Bronchial epithelial cell (primary cell): ENCODE measurements around the gene EPRS1. TPM values are rescaled to one million over a fixed set of nuclear protein-coding genes. Genes with fewer than 3 reads are reported as not detected.

Source experiments
- DNase-seq: peaks from one replicate; pipeline ENCODE4 v3.0.0-alpha.2; 2010; ENCODE audit warnings: low read depth
- FAIRE-seq: peaks from 2 replicates; lab custom pipeline; 2011; peaks lifted over from hg19 to GRCh38; lab: Jason Lieb, UNC
- H3K27me3 ChIP-seq: 2 replicates; pipeline ENCODE4 v1.5.1; 2011; ENCODE audit warnings: low read length; ENCODE audit not compliant: control insufficient read depth, insufficient read depth
- H3K36me3 ChIP-seq: 2 replicates; pipeline ENCODE4 v1.5.1; 2011; ENCODE audit warnings: low read length; ENCODE audit not compliant: control insufficient read depth, insufficient read depth
- H3K4me3 ChIP-seq: 2 replicates; pipeline ENCODE4 v1.5.1; 2011; ENCODE audit warnings: mild to moderate bottlenecking, low read depth, low read length, control low read depth
- total RNA-seq: library from RNA; depleted of rRNA; stranded (reverse); fragments of >200 nt; gene quantifications from 2 replicates; pipeline ENCODE4 v1.2.1, GENCODE V29; 2014
- TF ChIP-seq, protein P1 (sequence below): IDR thresholded peaks from 2 replicates; pipeline ENCODE4 v1.5.1; 2011; ENCODE audit warnings: mild to moderate bottlenecking, moderate library complexity, low read length, control low read depth, inconsistent platforms; ENCODE audit not compliant: insufficient read depth, severe bottlenecking

The EPRS1 gene
- total RNA-seq, 1 donor from 2014 or later: 165 TPM

DNA sequence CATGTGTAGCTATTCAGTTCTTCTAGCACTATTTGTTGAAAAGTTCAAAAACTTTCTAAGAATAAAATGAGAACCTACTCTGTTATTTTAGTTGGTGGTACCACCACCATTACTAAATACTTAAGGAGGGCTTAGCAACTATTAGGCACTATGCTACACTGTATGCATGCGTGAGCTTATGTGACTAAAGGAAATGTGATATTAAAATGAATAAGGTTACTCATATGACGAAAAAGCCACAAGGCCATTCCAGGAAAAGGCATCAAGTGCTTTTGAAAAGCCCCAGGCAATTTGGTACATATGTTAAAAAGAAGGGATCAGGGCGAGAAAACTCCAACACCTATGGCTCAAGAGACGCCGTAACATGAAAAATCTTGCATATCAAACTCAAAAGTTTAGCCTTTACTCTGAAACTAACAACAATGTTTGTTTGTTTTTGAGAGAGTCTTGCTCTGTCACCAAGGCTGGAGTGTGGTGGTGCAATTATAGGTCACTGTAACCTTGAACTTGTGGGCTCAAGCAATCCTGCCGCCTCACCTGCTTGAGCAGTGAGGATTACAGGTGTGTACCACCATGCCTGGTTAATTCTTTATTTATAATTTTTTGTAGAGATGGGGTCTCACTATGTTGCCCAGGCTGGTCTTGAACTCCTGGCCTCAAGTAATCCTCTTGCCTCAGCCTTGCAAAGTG is 42.5 kb downstream of the EPRS1 start:
- Histone ChIP-seq H3K36me3 (peaks cover 15% of the 10 kb centered on the region), H3K4me3 (no peak overlapping the region), H3K27me3 (no peaks in the 10 kb centered on the region)
- FAIRE-seq: no peak
- TF ChIP-seq, protein P1, sequence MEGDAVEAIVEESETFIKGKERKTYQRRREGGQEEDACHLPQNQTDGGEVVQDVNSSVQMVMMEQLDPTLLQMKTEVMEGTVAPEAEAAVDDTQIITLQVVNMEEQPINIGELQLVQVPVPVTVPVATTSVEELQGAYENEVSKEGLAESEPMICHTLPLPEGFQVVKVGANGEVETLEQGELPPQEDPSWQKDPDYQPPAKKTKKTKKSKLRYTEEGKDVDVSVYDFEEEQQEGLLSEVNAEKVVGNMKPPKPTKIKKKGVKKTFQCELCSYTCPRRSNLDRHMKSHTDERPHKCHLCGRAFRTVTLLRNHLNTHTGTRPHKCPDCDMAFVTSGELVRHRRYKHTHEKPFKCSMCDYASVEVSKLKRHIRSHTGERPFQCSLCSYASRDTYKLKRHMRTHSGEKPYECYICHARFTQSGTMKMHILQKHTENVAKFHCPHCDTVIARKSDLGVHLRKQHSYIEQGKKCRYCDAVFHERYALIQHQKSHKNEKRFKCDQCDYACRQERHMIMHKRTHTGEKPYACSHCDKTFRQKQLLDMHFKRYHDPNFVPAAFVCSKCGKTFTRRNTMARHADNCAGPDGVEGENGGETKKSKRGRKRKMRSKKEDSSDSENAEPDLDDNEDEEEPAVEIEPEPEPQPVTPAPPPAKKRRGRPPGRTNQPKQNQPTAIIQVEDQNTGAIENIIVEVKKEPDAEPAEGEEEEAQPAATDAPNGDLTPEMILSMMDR: no peak
- DNase-seq: no peak

DNA sequence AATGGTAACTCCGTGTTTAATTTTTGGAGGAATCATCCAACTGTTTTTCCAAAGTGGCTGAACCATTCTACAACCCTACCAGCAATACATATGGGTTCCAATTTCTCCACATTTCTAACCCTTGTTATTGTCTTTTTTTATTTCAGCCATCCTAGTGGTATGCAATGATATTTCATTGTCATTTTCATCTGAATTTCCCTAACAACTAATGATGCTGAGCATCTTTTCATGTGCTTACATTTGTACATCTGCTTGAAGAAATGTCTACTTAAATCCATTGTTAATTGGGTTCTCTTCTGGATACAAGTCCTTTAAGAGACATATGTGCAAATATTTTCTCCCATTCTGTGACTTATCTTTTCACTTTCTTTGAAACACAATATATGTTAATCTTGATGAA is 43.3 kb downstream of the EPRS1 start:
- Histone ChIP-seq H3K4me3 (no peak overlapping the region), H3K36me3 (peaks cover 15% of the 10 kb centered on the region), H3K27me3 (no peaks in the 10 kb centered on the region)
- DNase-seq (no peak), FAIRE-seq (no peak)
- TF ChIP-seq, protein P1: no peak

DNA sequence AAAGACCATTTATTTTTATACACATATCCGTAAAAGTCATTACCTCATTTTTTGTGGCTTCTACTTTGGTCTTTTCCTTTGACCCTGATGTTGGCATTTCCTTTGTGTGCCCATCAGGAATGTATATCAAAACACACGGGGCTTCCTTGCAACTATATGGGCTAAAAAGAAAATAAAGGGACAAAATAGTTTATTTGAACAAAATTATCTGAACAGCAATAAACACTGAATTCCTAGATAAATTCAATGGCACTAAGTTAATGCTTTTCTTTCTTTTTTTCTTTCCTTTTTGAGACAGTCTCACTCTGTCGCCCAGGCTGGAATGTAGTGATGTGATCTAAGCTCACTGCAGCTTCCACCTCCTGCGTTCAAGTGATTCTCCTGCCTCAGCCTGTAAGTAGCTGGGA is 45.2 kb downstream of the EPRS1 start:
- DNase-seq: no peak
- Histone ChIP-seq H3K36me3 (peaks cover 15% of the 10 kb centered on the region), H3K4me3 (no peak overlapping the region), H3K27me3 (no peaks in the 10 kb centered on the region)
- TF ChIP-seq, protein P1: no peak
- no peak for FAIRE-seq

DNA sequence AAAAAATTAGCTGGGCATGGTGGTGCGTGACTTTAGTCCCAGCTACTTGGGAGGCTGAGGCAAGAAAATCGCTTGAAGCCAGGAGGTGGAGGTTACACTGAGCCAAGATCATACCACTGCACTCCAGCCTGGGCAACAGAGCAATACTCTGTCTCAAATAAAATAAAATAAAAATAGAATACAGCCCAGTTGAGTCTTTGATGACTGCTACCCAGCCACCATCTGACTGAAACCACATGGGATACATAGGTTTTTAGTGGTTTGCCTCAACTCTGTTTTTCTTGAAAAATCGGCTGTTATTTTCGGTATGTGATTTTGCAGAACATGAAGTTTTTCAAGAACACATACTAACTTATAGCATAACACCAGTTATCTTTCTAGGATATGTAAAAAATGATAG is 46.5 kb downstream of the EPRS1 start:
- Histone ChIP-seq H3K4me3 (no peak overlapping the region), H3K36me3 (peaks cover 12% of the 10 kb centered on the region), H3K27me3 (no peaks in the 10 kb centered on the region)
- DNase-seq: no peak
- FAIRE-seq: no peak
- TF ChIP-seq, protein P1: no peak

Other genes starting within 250 kb of the EPRS1 start
- under 0.01 TPM in 1 of 2 replicates, not detected in the other for gene SLC30A10, start 117.9 kb downstream of the EPRS1 start, total RNA-seq
- 14.6 and 17.6 TPM in 2 replicates for gene BPNT1, start 43.3 kb upstream of the EPRS1 start, total RNA-seq
- gene IARS2, start 47.6 kb upstream of the EPRS1 start, total RNA-seq: 107 and 113 TPM in 2 replicates
- gene RAB3GAP2, start 225.9 kb upstream of the EPRS1 start, total RNA-seq: 26.1 and 31.5 TPM in 2 replicates